ENCODE measurements around the gene TPSD1.
"Not testable (repeated sequence)": the region's sequence is repeated elsewhere in the genome, so short reads cannot be mapped to it uniquely, and the experiment has no call there.

GRCh38 chr16:1296688-1297017 is 40.8 kb downstream of the TPSD1 start:
- TF ChIP-seq CTCF (IDR thresholded peaks at IDR 0.05; ENCODE audit: low read depth, low read length, poor library complexity, severe bottlenecking); EZH2phosphoT487 (IDR thresholded peaks at IDR 0.05; ENCODE audit: borderline replicate concordance, low read length): not testable (repeated sequence)

Data from DOHH2 (cell line).